Measurements from ENCODE around the gene UTS2R.
A peak's percentile ranks its signal among the peaks of the same experiment; 100 is the strongest.
"Not testable (repeated sequence)": the region's sequence is repeated elsewhere in the genome, so short reads cannot be mapped to it uniquely, and the experiment has no call there.

The UTS2R gene

DNA sequence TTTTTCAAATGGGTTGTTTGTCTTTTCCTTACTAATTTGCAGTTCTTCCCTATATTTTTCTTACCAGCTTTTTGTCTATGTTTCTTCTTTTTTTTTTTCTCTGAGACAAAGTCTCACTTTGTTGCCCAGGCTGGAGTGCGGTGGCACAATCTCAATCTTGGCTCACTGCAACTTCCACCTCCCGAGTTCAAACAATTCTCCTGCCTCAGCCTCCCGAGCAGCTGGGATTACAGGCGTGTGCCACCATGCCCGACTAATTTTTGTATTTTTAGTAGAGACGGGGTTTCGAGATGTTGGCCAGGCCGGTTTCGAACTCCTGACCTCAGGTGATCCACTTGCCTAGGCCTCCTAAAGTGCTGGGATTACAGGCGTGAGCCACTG is 1.5 kb downstream of the UTS2R start:
- peaks cover 0 to 33% (median 25%) of the 10 kb centered on the region in 4 experiments for H3K4me1 ChIP-seq (ENCODE audit: control extremely low read depth in 1 of 4, control insufficient read depth in 4 of 4, insufficient read depth in 4 of 4, low read length in 3 of 4)
- POLR2A ChIA-PET; DNase-seq; H3K27ac ChIP-seq (ENCODE audit: insufficient read depth in 1 of 2, low read depth in 1 of 2, low read length in 2 of 2, poor library complexity in 1 of 2, severe bottlenecking in 2 of 2); H3K9me3 ChIP-seq (ENCODE audit: control extremely low read depth in 1 of 5, control insufficient read depth in 4 of 5, insufficient read depth in 2 of 5, low read depth in 1 of 5, low read length in 4 of 5); H3K36me3 ChIP-seq (ENCODE audit: control insufficient read depth in 4 of 4, insufficient read depth in 4 of 4, low read length in 3 of 4); H3K4me3 ChIP-seq (ENCODE audit: control insufficient read depth in 1 of 7, extremely low read depth in 1 of 7, insufficient read depth in 4 of 7, low read depth in 2 of 7, low read length in 6 of 7): not testable (repeated sequence)
- 94% methylated on average over 3 of the region's 10 CpGs for whole genome bisulfite sequencing (ENCODE audit: insufficient coverage)
- CTCF ChIA-PET: interaction anchor here (0.7 kb wide), 1 partner anchor 26 kb away, joined by 3 read pairs; no protein-coding TSS in a partner anchor
- peaks cover 10 to 81% (median 40%) of the 10 kb centered on the region in 5 experiments for H3K27me3 ChIP-seq (replicated peaks in 2 of 5; ENCODE audit: control insufficient read depth in 4 of 5, insufficient read depth in 5 of 5, low read length in 4 of 5)

DNA sequence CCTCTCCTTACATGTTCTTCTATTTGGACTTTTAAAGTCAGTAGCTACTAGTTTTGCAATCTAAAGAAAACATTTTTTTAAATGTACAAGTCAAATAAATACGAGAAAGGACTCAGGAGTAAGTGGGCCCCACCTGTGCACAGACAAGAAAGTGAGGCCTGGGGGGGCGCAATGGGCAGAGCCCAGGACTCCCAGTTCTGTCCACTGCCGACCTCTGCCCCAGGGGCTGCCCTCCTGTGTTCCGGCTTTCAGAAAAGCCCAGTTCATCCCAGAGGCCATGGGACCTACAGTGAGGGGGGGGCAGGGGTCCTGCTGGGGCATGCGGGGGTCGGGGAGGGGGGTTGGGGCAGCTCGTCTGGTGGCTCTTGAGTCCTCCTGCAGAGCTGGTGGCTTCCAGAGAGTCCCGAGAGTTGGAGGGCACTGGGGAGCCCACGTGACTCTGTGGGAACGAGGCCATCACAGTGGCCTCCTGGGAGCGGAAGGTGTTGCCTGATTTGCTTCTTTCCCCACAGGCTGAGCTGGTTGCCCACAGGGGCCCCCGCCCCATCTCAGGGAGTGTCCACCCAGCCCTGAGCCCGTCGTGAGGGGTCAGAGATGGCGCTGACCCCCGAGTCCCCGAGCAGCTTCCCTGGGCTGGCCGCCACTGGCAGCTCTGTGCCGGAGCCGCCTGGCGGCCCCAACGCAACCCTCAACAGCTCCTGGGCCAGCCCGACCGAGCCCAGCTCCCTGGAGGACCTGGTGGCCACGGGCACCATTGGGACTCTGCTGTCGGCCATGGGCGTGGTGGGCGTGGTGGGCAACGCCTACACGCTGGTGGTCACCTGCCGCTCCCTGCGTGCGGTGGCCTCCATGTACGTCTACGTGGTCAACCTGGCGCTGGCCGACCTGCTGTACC is 2.4 kb downstream of the UTS2R start:
- DNase-seq: no peak
- peaks cover 10 to 86% (median 43%) of the 10 kb centered on the region in 5 experiments for H3K27me3 ChIP-seq (replicated peaks in 2 of 5; ENCODE audit: control insufficient read depth in 4 of 5, insufficient read depth in 5 of 5, low read length in 4 of 5)
- no peak overlapping the region for H3K4me3 ChIP-seq (ENCODE audit: control insufficient read depth in 1 of 7, extremely low read depth in 1 of 7, insufficient read depth in 4 of 7, low read depth in 2 of 7, low read length in 6 of 7)
- H3K9me3 ChIP-seq (ENCODE audit: control extremely low read depth in 1 of 5, control insufficient read depth in 4 of 5, insufficient read depth in 2 of 5, low read depth in 1 of 5, low read length in 4 of 5): no peaks in the 10 kb centered on the region
- H3K27ac ChIP-seq (ENCODE audit: insufficient read depth in 1 of 2, low read depth in 1 of 2, low read length in 2 of 2, poor library complexity in 1 of 2, severe bottlenecking in 2 of 2): no peak overlapping the region
- H3K36me3 ChIP-seq (ENCODE audit: control insufficient read depth in 4 of 4, insufficient read depth in 4 of 4, low read length in 3 of 4): no peaks in the 10 kb centered on the region
- ChIA-PET CTCF (no interaction called here), POLR2A (no interaction called here)
- H3K4me1 ChIP-seq (ENCODE audit: control extremely low read depth in 1 of 4, control insufficient read depth in 4 of 4, insufficient read depth in 4 of 4, low read length in 3 of 4): peaks cover 0 to 33% (median 25%) of the 10 kb centered on the region in 4 experiments
- 88% methylated on average over 34 of the region's 37 CpGs for WGBS (ENCODE audit: insufficient coverage)

DNA sequence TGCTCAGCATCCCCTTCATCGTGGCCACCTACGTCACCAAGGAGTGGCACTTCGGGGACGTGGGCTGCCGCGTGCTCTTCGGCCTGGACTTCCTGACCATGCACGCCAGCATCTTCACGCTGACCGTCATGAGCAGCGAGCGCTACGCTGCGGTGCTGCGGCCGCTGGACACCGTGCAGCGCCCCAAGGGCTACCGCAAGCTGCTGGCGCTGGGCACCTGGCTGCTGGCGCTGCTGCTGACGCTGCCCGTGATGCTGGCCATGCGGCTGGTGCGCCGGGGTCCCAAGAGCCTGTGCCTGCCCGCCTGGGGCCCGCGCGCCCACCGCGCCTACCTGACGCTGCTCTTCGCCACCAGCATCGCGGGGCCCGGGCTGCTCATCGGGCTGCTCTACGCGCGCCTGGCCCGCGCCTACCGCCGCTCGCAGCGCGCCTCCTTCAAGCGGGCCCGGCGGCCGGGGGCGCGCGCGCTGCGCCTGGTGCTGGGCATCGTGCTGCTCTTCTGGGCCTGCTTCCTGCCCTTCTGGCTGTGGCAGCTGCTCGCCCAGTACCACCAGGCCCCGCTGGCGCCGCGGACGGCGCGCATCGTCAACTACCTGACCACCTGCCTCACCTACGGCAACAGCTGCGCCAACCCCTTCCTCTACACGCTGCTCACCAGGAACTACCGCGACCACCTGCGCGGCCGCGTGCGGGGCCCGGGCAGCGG is 3.2 kb downstream of the UTS2R start:
- ChIA-PET CTCF (interaction anchor here (1.4 kb wide), 1 partner anchor 24 kb away, joined by 5 read pairs; no protein-coding TSS in a partner anchor), POLR2A (no interaction called here)
- H3K27ac ChIP-seq (ENCODE audit: insufficient read depth in 1 of 2, low read depth in 1 of 2, low read length in 2 of 2, poor library complexity in 1 of 2, severe bottlenecking in 2 of 2): no peak overlapping the region
- 38% methylated on average over 60 of the region's 79 CpGs for WGBS (ENCODE audit: insufficient coverage)
- H3K4me3 ChIP-seq (ENCODE audit: control insufficient read depth in 1 of 7, extremely low read depth in 1 of 7, insufficient read depth in 4 of 7, low read depth in 2 of 7, low read length in 6 of 7): peak overlapping the region in 1 of 7 experiments; percentile 19
- H3K36me3 ChIP-seq (ENCODE audit: control insufficient read depth in 4 of 4, insufficient read depth in 4 of 4, low read length in 3 of 4): no peaks in the 10 kb centered on the region
- DNase-seq: peak in 2 of 3 donors; percentile 33 to 43
- peaks cover 0 to 33% (median 25%) of the 10 kb centered on the region in 4 experiments for H3K4me1 ChIP-seq (ENCODE audit: control extremely low read depth in 1 of 4, control insufficient read depth in 4 of 4, insufficient read depth in 4 of 4, low read length in 3 of 4)
- H3K9me3 ChIP-seq (ENCODE audit: control extremely low read depth in 1 of 5, control insufficient read depth in 4 of 5, insufficient read depth in 2 of 5, low read depth in 1 of 5, low read length in 4 of 5): no peaks in the 10 kb centered on the region
- H3K27me3 ChIP-seq (replicated peaks in 2 of 5; ENCODE audit: control insufficient read depth in 4 of 5, insufficient read depth in 5 of 5, low read length in 4 of 5): peaks cover 6 to 86% (median 37%) of the 10 kb centered on the region in 5 experiments

DNA sequence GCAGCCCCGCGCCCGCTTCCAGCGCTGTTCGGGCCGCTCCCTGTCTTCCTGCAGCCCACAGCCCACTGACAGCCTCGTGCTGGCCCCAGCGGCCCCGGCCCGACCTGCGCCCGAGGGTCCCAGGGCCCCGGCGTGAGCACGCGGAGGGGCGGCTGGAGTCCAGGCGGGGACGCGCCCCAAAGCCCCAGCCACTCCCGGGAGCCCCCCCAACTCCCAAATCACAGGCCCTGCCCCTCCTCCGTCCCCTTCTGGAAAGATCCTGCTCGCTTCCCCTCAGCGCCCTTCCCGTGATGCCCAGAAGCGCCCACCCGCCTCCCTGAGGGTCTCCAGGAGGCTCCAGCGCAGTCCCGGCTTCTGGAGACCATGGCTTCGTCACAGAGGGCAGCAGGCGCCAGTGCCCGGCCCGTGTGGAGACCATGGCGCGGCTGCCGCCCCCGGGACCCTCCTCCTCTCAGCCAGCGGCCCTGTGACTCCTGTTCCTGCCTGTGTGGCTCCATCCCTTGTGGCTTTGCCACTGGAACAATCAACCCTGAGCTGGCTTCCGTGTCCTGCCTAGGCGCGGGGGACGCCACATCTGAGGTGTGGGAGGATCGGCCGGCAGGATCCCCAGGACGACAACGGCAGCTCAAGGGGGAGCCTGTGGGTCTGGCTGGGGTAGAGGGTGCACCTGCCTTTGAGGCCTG is 3.9 kb downstream of the UTS2R start:
- WGBS (ENCODE audit: insufficient coverage): 70% methylated on average over 30 of the region's 46 CpGs
- no peak for DNase-seq
- H3K9me3 ChIP-seq (ENCODE audit: control extremely low read depth in 1 of 5, control insufficient read depth in 4 of 5, insufficient read depth in 2 of 5, low read depth in 1 of 5, low read length in 4 of 5): no peaks in the 10 kb centered on the region
- H3K4me3 ChIP-seq (ENCODE audit: control insufficient read depth in 1 of 7, extremely low read depth in 1 of 7, insufficient read depth in 4 of 7, low read depth in 2 of 7, low read length in 6 of 7): peak overlapping the region in 1 of 7 experiments; percentile 19
- POLR2A ChIA-PET: no interaction called here
- CTCF ChIA-PET: interaction anchor here (1.4 kb wide), 1 partner anchor 24 kb away, joined by 5 read pairs; no protein-coding TSS in a partner anchor
- peaks cover 6 to 85% (median 35%) of the 10 kb centered on the region in 5 experiments for H3K27me3 ChIP-seq (replicated peaks in 2 of 5; ENCODE audit: control insufficient read depth in 4 of 5, insufficient read depth in 5 of 5, low read length in 4 of 5)
- peaks cover 0 to 30% (median 24%) of the 10 kb centered on the region in 4 experiments for H3K4me1 ChIP-seq (ENCODE audit: control extremely low read depth in 1 of 4, control insufficient read depth in 4 of 4, insufficient read depth in 4 of 4, low read length in 3 of 4)
- H3K36me3 ChIP-seq (ENCODE audit: control insufficient read depth in 4 of 4, insufficient read depth in 4 of 4, low read length in 3 of 4): no peaks in the 10 kb centered on the region
- H3K27ac ChIP-seq (ENCODE audit: insufficient read depth in 1 of 2, low read depth in 1 of 2, low read length in 2 of 2, poor library complexity in 1 of 2, severe bottlenecking in 2 of 2): no peak overlapping the region

- Histone ChIP-seq H3K27ac (ENCODE audit: insufficient read depth in 1 of 2, low read depth in 1 of 2, low read length in 2 of 2, poor library complexity in 1 of 2, severe bottlenecking in 2 of 2) (no peak overlapping the region), H3K27me3 (replicated peaks in 2 of 5; ENCODE audit: control insufficient read depth in 4 of 5, insufficient read depth in 5 of 5, low read length in 4 of 5) (peaks cover 7 to 85% (median 28%) of the 10 kb centered on the region in 5 experiments), H3K9me3 (ENCODE audit: control extremely low read depth in 1 of 5, control insufficient read depth in 4 of 5, insufficient read depth in 2 of 5, low read depth in 1 of 5, low read length in 4 of 5) (no peaks in the 10 kb centered on the region), H3K36me3 (ENCODE audit: control insufficient read depth in 4 of 4, insufficient read depth in 4 of 4, low read length in 3 of 4) (no peaks in the 10 kb centered on the region), H3K4me1 (ENCODE audit: control extremely low read depth in 1 of 4, control insufficient read depth in 4 of 4, insufficient read depth in 4 of 4, low read length in 3 of 4) (peaks cover 0 to 24% (median 18%) of the 10 kb centered on the region in 4 experiments), H3K4me3 (ENCODE audit: control insufficient read depth in 1 of 7, extremely low read depth in 1 of 7, insufficient read depth in 4 of 7, low read depth in 2 of 7, low read length in 6 of 7) (no peak overlapping the region)
- 87% methylated on average over 12 of the region's 16 CpGs for WGBS (ENCODE audit: insufficient coverage)
- ChIA-PET POLR2A (no interaction called here), CTCF (interaction anchor here (1.4 kb wide), 1 partner anchor 25 kb away, joined by 5 read pairs; no protein-coding TSS in a partner anchor)
- no peak for DNase-seq
Measured at GRCh38 chr17:82376042-82376730, 4.6 kb downstream of the UTS2R start.

DNA sequence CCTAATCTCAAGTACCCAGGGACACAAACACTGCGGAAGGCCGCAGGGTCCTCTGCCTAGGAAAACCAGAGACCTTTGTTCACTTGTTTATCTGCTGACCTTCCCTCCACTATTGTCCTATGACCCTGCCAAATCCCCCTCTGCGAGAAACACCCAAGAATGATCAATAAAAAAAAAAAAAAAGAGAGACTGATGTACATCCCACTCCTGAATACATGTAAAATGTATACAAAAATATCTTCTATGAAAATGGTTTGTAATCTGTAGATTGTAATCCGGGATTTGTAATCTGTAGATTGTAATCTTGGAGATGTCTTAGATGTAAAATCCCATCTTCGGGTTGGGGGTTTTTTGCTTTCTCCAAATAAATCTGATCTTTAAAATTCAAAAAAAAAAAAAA is 5.7 kb downstream of the UTS2R start:
- DNase-seq; H3K27ac ChIP-seq (ENCODE audit: insufficient read depth in 1 of 2, low read depth in 1 of 2, low read length in 2 of 2, poor library complexity in 1 of 2, severe bottlenecking in 2 of 2); POLR2A ChIA-PET; CTCF ChIA-PET; H3K9me3 ChIP-seq (ENCODE audit: control extremely low read depth in 1 of 5, control insufficient read depth in 4 of 5, insufficient read depth in 2 of 5, low read depth in 1 of 5, low read length in 4 of 5); H3K36me3 ChIP-seq (ENCODE audit: control insufficient read depth in 4 of 4, insufficient read depth in 4 of 4, low read length in 3 of 4); H3K4me3 ChIP-seq (ENCODE audit: control insufficient read depth in 1 of 7, extremely low read depth in 1 of 7, insufficient read depth in 4 of 7, low read depth in 2 of 7, low read length in 6 of 7): not testable (repeated sequence)
- WGBS (ENCODE audit: insufficient coverage): no CpG with 5 or more reads among the region's 5 CpGs
- Histone ChIP-seq H3K4me1 (ENCODE audit: control extremely low read depth in 1 of 4, control insufficient read depth in 4 of 4, insufficient read depth in 4 of 4, low read length in 3 of 4) (peaks cover 0 to 12% (median 9%) of the 10 kb centered on the region in 4 experiments), H3K27me3 (replicated peaks in 2 of 5; ENCODE audit: control insufficient read depth in 4 of 5, insufficient read depth in 5 of 5, low read length in 4 of 5) (peaks cover 8 to 78% (median 25%) of the 10 kb centered on the region in 5 experiments)

Data from common myeloid progenitor, CD34-positive (primary cell).